Astrocyte of the cerebellum (primary cell): ENCODE measurements around the gene UMODL1.

Experiments used
- DNase-seq: peaks from one replicate; pipeline ENCODE4 v3.0.0-alpha.2; 2011; ENCODE audit warnings: low read depth
- H3K4me3 ChIP-seq: 2 replicates; pipeline ENCODE4 v1.5.1; 2011; ENCODE audit warnings: mild to moderate bottlenecking, low read depth, low read length, moderate library complexity
- in situ Hi-C: cut with HindIII; loops from 2 replicates; pipeline ENCODE4 v1.10.0; 2017; ENCODE audit warnings: low sequenced_read_pairs
- TF ChIP-seq, protein P1 (sequence below): IDR thresholded peaks from 2 replicates; pipeline ENCODE4 v1.5.1; 2012; ENCODE audit warnings: low read length, low read depth, moderate library complexity, mild to moderate bottlenecking; ENCODE audit errors: missing control alignments

UMODL1 gene

DNA sequence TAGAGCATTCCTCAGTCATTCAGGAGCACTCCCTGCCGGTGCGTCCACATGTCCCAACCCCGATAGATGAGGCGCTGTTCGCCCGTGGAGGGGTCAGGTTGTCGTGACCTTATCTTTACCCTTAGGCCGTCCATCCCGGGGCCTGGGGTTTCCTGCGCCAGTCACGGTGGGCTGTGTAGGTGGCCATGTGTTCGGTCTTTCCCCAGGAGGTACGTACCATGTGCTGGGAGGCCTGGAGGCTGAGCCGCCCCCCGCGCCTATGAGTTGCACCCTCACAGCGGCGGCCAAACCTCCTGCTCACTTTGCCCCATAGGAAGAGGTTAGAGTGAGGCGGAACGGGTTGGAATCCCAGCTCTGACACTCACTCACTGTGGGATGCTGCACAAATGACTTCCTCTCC lies 35.3 kb downstream of the UMODL1 start:
- H3K4me3 ChIP-seq, result no peak overlapping the region
- in situ Hi-C loops, result no loop called here
- TF ChIP-seq, protein P1, sequence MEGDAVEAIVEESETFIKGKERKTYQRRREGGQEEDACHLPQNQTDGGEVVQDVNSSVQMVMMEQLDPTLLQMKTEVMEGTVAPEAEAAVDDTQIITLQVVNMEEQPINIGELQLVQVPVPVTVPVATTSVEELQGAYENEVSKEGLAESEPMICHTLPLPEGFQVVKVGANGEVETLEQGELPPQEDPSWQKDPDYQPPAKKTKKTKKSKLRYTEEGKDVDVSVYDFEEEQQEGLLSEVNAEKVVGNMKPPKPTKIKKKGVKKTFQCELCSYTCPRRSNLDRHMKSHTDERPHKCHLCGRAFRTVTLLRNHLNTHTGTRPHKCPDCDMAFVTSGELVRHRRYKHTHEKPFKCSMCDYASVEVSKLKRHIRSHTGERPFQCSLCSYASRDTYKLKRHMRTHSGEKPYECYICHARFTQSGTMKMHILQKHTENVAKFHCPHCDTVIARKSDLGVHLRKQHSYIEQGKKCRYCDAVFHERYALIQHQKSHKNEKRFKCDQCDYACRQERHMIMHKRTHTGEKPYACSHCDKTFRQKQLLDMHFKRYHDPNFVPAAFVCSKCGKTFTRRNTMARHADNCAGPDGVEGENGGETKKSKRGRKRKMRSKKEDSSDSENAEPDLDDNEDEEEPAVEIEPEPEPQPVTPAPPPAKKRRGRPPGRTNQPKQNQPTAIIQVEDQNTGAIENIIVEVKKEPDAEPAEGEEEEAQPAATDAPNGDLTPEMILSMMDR, result no peak
- no peak for DNase-seq

DNA sequence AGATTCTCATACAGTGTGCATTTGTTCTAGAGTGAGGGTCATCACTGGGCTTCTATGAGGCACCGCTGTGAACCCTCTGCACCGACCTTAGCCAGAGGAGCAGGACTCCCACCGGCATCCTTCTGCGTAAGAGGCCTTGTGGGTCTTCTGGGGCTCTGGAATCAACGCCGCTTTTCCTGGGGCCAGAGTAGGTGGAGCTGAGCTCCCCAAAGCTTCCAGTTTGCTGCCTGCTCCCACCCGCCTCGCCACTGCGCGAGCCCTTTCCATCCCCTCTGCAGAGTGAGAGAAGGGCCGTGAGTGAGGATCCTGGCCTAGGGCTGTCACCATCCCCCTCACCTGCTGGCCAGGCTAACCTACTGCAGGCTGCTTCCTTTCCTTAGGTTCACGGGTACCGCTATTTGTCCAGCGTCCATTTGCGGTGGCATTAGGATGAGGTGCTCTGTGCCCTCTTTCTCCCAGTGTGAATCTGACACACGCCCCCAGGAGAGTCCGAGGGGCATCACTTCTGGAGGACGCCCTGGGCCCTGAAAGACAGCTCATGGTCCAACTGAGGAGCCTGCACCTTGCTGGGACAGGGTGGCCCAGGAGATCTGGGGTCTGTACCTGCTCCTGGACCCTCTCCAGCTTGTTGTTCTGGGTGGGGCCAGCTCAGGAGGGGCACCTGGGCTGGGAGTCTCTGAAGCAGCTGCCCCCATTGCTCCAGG lies 36.2 kb downstream of the UMODL1 start:
- DNase-seq, result no peak
- in situ Hi-C loops, result no loop called here
- TF ChIP-seq, protein P1, result no peak
- no peak overlapping the region for H3K4me3 ChIP-seq

DNA sequence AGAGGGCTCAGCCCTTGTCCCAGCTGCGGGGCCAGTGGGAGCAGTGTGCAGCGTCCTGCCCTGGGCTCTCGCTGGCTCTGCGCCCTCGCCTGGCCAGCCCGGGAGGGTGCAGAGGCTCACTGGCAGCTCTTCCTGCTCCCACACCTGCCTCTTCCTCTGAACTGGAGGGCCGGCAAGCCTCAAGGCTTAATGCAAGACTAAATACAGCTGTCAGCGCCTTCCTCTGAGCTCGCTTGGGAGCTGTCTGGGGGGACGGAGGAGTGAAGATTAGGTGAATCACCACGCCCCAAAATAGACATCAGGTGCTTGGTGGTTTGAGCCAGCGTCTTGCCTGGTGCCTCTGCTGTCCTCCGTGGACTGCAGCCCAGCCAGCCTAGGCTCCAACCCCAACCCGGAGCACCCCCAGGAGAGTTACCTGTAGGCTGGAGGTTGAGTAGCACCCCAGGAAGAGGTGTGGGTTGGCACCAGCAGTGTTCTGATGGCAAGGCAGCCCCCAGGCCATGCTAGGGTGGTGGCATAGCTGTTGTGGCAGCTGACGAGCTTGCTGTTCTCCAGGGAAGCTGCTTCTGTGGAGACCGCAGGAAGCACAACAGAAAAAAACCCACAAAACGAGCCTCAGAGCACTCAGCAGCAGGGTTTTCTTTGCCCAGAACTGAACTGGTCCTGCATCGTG lies 36.9 kb downstream of the UMODL1 start:
- TF ChIP-seq, protein P1, result peak; percentile 78
- no peak overlapping the region for H3K4me3 ChIP-seq
- DNase-seq, result peak; percentile 27
- in situ Hi-C loops, result no loop called here

DNA sequence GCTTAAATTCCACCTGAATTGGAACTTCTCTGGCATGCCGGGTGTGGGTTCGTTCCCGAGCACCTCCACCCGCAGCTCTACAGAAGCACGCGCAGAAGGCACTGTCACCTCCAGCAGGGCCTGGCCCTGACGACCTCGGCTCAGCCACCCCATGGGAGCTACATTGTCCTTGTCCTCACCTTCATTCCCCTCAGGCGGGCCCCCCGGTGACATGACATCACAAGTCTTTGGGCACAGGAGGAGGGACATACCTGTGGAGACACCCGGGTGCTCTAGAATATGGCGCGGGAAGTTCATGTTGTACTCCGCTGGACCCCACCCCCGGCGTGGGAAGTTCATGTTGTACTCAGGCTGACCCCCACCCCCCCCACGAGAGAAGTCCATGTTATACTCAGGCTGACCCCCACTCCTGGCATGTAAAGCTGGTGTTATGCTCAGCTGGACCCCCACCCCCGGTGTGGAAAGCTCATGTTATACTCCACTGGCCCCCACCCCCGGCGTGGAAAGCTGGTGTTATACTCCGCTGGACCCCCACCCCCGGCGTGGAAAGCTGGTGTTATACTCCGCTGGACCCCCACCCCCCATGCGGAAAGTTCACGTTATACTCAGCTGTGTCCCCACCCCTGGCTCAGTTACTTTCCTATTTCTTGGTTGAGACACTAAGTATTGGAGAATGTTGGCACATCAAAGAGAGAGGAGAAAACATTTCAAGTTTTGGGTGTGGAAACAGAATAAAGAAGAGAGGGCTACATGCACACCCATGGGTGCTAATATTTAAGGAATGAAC lies 37.6 kb downstream of the UMODL1 start:
- DNase-seq, result no peak
- TF ChIP-seq, protein P1, result no peak
- in situ Hi-C loops, result no loop called here
- no peak overlapping the region for H3K4me3 ChIP-seq

DNA sequence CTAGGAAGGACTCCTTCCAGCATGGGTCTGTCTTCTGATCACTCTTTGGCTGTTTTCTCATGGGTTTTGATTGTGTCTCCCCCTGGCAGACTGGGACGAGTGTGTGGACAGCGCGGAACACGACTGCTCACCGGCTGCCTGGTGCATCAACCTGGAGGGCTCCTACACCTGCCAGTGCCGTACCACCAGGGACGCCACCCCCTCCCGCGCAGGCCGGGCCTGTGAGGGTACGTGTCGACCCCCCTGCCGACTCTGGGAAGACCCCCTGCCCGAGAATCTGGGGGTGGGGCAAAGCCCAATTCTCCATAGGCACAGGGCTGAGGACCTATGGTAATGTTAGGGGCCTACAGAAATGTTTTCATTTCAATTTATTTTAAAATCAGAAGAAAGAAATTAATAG lies 38.4 kb downstream of the UMODL1 start:
- in situ Hi-C loops, result no loop called here
- DNase-seq, result no peak
- H3K4me3 ChIP-seq, result no peak overlapping the region
- TF ChIP-seq, protein P1, result no peak

DNA sequence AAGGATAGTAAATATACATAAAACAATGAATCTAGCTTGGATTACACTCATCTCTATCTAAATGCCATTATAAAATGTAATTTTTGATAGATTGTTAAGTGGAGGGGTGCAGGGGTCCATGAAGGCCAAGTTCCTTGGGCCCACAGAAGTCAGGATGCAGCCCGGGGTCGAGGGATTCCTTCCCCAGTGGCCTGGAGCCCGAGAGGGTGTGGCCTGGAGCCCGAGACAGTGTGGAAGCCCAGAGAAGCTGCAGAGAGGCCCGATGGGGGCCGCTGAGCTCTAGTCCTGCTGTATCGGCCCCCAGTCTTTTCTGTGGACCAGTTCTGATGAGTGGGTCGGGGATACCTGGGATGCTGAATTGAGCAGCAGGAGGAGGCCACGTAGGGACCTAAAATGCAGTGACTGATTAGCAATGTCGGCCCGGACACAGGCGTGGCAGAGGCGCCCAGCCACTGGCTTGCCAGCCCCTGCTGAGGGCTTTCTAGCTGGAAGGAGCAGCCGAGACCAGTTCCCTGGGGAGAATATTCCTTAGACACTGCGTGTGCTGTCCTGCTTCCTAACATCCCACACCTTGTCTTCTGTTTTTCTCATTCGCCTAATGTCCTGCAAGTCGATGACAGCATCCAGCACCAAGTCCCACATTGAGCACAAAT lies 38.9 kb downstream of the UMODL1 start:
- in situ Hi-C loops, result no loop called here
- TF ChIP-seq, protein P1, result no peak
- H3K4me3 ChIP-seq, result no peak overlapping the region
- DNase-seq, result no peak
